AG04450 (cell line): ENCODE data around the gene THBS4. TPM values are rescaled to one million over a fixed set of nuclear protein-coding genes. Genes with fewer than 3 reads are reported as not detected.

Source experiments
- CTCF ChIA-PET: fragments of 300-600, 350-600 bp; formaldehyde crosslinking; extraction: SDS; loops from one replicate; lab custom pipeline; 2022; ENCODE audit warnings: antibody characterized with exemption, inconsistent platforms; lab: Charles Lee
- POLR2A ChIA-PET: fragments of 350-600 bp; formaldehyde crosslinking; extraction: SDS; loops from one replicate; lab custom pipeline; 2021; ENCODE audit warnings: antibody characterized with exemption, inconsistent platforms; lab: Yijun Ruan, JAX
- DNase-seq: peaks from one replicate; pipeline ENCODE4 v3.0.0-alpha.2; 2011; ENCODE audit warnings: low read depth, low spot score
- H3K27ac ChIP-seq: one replicate; pipeline ENCODE4 v1.5.1; 2012; ENCODE audit warnings: low read depth, low read length, control low read depth
- H3K27me3 ChIP-seq: one replicate; pipeline ENCODE4 v1.6.0; 2012; ENCODE audit warnings: low read length; ENCODE audit not compliant: control insufficient read depth, insufficient read depth
- H3K4me3 ChIP-seq: 2 replicates; pipeline ENCODE4 v1.5.1; 2011; ENCODE audit warnings: mild to moderate bottlenecking, low read depth, low read length, control low read depth
- H3K9me3 ChIP-seq: 2 replicates; pipeline ENCODE4 v1.5.1; 2012; ENCODE audit warnings: low read length; ENCODE audit not compliant: control insufficient read depth, insufficient read depth
- polyA plus RNA-seq: library from polyadenylated mRNA; depleted of rRNA; stranded (reverse); fragments of >200 nt; gene quantifications from 2 replicates; pipeline ENCODE4 v1.2.3, GENCODE V29; 2011
- TF ChIP-seq, protein P1 (sequence below): IDR thresholded peaks from 2 replicates; pipeline ENCODE4 v1.5.1; 2011; ENCODE audit warnings: low read depth, low read length, control low read depth, inconsistent platforms

THBS4 gene
- polyA plus RNA-seq, 1 experiment: 0.94 TPM

- H3K27me3 ChIP-seq: no peaks in the 10 kb centered on the region
- DNase-seq: no peak
- ChIA-PET CTCF (interaction anchor here (0.5 to 3.3 kb wide), 3 partner anchors 11 to 204 kb away, joined by 3 to 27 read pairs (median 3); no protein-coding TSS in a partner anchor), POLR2A (no interaction called here)
- H3K4me3 ChIP-seq: no peak overlapping the region
- H3K9me3 ChIP-seq: no peaks in the 10 kb centered on the region
- TF ChIP-seq, protein P1, sequence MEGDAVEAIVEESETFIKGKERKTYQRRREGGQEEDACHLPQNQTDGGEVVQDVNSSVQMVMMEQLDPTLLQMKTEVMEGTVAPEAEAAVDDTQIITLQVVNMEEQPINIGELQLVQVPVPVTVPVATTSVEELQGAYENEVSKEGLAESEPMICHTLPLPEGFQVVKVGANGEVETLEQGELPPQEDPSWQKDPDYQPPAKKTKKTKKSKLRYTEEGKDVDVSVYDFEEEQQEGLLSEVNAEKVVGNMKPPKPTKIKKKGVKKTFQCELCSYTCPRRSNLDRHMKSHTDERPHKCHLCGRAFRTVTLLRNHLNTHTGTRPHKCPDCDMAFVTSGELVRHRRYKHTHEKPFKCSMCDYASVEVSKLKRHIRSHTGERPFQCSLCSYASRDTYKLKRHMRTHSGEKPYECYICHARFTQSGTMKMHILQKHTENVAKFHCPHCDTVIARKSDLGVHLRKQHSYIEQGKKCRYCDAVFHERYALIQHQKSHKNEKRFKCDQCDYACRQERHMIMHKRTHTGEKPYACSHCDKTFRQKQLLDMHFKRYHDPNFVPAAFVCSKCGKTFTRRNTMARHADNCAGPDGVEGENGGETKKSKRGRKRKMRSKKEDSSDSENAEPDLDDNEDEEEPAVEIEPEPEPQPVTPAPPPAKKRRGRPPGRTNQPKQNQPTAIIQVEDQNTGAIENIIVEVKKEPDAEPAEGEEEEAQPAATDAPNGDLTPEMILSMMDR: no peak
- H3K27ac ChIP-seq: no peak overlapping the region
Measured at GRCh38 chr5:80072103-80073073, 37.2 kb downstream of the THBS4 start.

DNA sequence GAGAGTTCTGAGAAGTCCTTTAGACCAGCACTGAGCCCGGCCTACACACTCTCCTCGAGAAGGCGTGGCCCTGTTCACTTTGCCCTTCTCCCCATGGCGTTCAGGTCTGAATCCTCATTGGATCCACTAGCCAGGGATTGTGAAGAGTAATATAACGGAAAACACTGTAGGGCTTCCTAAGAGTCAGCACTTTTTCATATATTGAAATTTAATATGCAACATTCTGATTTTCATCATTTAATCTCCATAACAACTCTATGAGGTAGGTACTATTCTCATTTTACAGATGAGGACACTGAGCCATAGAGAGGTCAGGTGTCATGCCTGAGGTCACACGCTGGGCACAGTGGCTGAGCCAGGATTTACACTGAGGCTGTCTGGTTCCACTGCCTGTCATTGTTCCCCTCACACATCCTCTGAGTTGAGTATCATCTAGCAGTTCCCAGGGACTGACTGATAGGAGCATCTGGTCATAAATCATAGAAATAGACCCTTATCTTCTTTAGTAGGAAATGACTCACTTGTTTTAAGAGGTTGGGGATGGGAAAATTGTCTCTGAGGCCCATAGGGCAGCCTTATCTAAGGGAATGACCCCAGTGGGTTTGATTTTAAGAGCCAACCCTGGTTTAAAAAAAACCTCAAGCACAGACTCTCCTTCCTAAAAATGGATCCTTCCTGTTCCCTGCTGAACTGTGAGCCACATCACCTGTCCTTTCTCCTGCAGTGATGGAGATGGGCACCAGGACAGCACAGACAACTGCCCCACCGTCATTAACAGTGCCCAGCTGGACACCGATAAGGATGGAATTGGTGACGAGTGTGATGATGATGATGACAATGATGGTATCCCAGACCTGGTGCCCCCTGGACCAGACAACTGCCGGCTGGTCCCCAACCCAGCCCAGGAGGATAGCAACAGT, 41.2 kb downstream of the THBS4 start:
- CTCF ChIA-PET: interaction anchor here (1.0 kb wide), 1 partner anchor 7 kb away, joined by 3 read pairs; no protein-coding TSS in a partner anchor

GRCh38 chr5:80077051-80077714, 42.0 kb downstream of the THBS4 start:
- no peaks in the 10 kb centered on the region for H3K9me3 ChIP-seq
- ChIA-PET POLR2A (interaction anchor here (0.6 kb wide), 1 partner anchor 368 kb away, joined by 3 read pairs; no protein-coding TSS in a partner anchor), CTCF (interaction anchor here (0.6 kb wide), 1 partner anchor 246 kb away, joined by 4 read pairs; no protein-coding TSS in a partner anchor)
- no peak overlapping the region for H3K27ac ChIP-seq
- TF ChIP-seq, protein P1: no peak
- H3K27me3 ChIP-seq: peaks cover 4% of the 10 kb centered on the region
- H3K4me3 ChIP-seq: no peak overlapping the region
- DNase-seq: no peak

More for the DNA sequence above, 41.2 kb downstream of the THBS4 start:
- H3K27me3 ChIP-seq: peaks cover 4% of the 10 kb centered on the region
- DNase-seq: no peak
- POLR2A ChIA-PET: no interaction called here
- TF ChIP-seq, protein P1: no peak
- no peaks in the 10 kb centered on the region for H3K9me3 ChIP-seq
- H3K4me3 ChIP-seq: no peak overlapping the region
- no peak overlapping the region for H3K27ac ChIP-seq

GRCh38 chr5:80078921-80079320, 43.8 kb downstream of the THBS4 start:
- H3K4me3 ChIP-seq: no peak overlapping the region
- no peak overlapping the region for H3K27ac ChIP-seq
- no peaks in the 10 kb centered on the region for H3K9me3 ChIP-seq
- CTCF ChIA-PET: interaction anchor here (1.2 kb wide), 1 partner anchor 13 kb away, joined by 4 read pairs; no protein-coding TSS in a partner anchor
- TF ChIP-seq, protein P1: no peak
- no peak for DNase-seq
- POLR2A ChIA-PET: no interaction called here
- peaks cover 4% of the 10 kb centered on the region for H3K27me3 ChIP-seq
